Measurements from ENCODE around the gene HOXB4. TPM values are rescaled to one million over a fixed set of nuclear protein-coding genes. Genes with fewer than 3 reads are reported as not detected.

Gene HOXB4
- total RNA-seq, 4 donors from 2014 or later: 0.98 to 2.8 (median 2.0) TPM

DNA sequence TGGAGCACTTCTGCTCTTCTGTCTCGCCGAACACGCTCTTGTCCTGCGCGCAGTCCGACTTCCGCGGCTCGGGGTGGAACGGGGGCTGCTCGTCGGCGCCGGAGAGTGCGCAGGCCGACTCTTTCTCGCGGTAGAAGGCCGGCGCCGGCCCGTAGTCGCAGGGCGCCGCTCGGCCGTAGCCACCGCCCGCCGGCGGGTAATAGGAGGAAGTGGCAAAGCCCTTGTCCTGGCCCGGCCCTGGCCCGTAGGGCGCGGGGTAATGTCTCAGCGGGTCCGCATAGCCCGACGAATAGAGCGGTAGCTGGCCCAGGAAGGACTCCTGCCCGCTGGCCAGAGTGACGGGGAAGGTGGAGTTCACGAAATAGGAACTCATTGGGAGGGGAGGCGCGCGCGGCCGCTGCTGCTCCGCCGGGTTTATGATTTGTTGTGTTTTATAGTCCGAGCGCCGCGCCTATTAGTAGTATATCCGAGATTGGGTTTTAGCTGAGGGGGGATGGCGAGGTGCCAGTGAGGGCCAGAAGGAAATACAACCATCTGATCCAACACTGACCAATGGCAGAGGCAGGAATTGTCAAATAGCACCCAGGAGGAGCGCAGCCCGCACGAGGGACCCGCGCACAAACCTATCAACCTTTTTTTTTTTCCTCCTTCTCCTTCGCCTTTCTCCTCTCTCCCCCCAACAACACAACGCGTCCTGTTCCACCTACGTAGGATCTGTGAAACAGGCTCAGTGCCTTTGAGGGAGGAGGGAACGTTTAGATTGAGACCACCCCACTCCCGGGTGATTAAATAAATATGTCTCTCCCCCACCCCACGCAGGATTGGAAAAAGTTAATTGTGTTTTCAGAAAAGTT, 19.9 kb upstream of the HOXB4 start:
- TF ChIP-seq, protein P1, sequence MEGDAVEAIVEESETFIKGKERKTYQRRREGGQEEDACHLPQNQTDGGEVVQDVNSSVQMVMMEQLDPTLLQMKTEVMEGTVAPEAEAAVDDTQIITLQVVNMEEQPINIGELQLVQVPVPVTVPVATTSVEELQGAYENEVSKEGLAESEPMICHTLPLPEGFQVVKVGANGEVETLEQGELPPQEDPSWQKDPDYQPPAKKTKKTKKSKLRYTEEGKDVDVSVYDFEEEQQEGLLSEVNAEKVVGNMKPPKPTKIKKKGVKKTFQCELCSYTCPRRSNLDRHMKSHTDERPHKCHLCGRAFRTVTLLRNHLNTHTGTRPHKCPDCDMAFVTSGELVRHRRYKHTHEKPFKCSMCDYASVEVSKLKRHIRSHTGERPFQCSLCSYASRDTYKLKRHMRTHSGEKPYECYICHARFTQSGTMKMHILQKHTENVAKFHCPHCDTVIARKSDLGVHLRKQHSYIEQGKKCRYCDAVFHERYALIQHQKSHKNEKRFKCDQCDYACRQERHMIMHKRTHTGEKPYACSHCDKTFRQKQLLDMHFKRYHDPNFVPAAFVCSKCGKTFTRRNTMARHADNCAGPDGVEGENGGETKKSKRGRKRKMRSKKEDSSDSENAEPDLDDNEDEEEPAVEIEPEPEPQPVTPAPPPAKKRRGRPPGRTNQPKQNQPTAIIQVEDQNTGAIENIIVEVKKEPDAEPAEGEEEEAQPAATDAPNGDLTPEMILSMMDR (IDR thresholded peaks at IDR 0.05; ENCODE audit: low read depth): no peak

DNA sequence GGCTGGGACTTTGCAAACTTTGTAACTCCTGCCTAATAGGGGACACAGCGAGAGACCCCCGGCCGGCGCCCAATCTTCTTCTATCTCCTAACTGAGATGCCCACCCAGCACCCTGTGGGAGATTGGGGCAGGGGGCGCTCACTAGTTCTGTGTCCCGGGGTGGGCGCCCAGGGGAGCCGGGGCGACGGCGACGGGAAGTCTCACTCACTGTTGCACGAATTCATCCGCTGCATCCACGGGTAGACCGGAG, 19.3 kb upstream of the HOXB4 start:
- TF ChIP-seq, protein P1 (IDR thresholded peaks at IDR 0.05; ENCODE audit: low read depth): no peak

DNA sequence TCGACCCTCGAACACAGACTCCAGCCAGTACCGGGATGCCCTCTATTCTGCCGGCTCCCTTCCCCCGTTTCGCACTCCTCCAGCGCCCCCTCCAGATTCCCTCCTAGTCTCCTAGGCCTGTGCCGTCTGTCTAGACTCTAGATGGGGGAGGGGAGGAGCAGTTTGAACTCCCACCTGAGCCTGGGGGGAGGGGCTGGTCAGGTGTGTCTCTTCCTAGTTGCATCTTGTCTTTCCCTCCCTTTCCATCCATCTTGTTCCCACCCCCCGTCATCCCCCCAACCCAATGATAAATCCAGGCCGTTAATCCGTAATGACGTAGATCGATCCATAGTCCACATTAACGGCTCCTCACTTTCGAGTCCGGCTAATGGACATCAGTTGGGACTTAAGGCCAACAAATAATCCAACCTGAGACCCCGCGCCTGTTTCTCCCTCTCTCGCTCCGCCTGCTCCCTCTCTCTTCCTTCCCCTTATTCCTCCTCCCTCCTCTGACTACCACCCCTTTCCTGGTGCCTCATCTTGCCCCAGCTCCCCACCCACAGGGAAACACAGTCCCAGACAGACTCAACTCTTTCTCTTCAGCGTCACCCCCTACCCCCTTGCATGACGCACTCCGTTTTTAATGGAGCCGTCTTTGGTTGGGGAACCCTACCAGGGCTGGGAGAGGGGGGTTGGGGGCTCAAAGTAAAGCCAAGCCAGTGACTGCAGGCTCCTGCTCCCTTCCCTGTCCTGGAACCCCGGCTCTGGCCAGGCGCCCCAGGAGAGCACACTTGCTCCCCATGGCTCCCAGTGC, 18.8 kb upstream of the HOXB4 start:
- TF ChIP-seq, protein P1 (IDR thresholded peaks at IDR 0.05; ENCODE audit: low read depth): no peak

DNA sequence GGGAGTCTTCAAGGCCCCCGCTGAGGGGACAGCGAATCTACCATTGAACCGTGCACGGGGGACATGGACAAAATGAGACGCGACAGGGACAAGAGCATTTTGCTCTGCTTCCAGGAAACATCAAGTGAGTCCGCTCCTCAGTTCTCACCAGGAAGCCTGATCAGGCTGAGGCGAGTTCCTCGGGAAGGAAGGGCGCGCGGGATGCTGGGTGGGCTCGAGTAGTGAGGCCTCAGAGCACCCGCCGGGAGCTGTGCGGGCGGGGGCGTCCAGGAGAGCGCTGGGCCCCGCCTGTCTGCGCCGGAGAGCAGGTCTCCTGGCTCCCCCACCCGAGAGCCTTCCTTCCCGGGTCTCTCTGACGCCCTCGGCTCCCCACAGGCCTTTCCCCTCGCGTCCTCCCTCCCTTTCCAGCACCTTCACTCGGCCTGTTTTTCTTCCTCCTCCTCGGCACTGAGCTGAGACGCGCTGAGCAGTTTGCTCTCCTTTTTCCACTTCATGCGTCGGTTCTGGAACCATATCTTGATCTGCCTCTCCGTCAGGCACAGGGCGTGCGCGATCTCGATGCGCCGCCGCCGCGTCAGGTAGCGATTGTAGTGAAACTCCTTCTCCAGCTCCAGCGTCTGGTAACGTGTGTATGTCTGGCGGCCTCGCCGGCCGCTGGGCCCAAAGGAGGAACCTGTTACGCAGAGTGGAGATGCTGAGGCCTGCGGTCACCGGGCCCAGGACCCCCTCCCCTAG, 18.0 kb upstream of the HOXB4 start:
- TF ChIP-seq, protein P1 (IDR thresholded peaks at IDR 0.05; ENCODE audit: low read depth): no peak

DNA sequence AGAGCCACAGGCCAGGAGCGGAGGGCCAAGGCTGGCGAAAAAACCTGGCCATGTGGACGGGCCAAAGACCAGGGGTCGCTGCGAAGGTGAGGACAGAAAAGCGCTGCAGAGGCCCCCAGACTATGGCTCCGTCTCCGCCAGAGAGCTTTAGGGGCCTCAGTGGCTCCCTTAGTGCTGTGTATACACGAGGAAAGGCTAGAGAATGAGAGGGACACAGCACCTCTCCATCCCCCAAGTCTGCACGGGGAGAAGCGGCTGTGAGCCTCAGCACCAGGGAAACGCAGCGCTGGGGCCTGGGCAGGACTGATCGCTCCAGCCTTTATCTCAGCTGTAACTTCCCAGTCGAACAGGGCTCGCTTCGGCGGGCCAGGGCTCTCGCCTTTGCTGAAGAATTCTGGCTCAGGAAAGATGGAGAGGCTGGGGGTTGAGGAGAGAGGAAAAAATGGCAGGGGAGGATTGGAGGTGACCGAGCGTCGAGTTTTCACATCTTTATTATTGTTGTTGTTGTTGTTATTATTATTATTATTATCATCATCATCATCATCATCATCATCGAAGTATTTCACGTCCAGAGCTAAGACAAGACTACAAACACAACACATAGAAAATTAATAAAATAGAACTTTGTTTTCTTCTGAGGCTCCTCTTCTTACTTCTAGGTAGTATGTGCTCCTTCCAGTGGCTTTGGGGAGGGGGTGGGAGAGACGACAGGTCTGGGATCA, 17.3 kb upstream of the HOXB4 start:
- TF ChIP-seq, protein P1 (IDR thresholded peaks at IDR 0.05; ENCODE audit: low read depth): no peak

DNA sequence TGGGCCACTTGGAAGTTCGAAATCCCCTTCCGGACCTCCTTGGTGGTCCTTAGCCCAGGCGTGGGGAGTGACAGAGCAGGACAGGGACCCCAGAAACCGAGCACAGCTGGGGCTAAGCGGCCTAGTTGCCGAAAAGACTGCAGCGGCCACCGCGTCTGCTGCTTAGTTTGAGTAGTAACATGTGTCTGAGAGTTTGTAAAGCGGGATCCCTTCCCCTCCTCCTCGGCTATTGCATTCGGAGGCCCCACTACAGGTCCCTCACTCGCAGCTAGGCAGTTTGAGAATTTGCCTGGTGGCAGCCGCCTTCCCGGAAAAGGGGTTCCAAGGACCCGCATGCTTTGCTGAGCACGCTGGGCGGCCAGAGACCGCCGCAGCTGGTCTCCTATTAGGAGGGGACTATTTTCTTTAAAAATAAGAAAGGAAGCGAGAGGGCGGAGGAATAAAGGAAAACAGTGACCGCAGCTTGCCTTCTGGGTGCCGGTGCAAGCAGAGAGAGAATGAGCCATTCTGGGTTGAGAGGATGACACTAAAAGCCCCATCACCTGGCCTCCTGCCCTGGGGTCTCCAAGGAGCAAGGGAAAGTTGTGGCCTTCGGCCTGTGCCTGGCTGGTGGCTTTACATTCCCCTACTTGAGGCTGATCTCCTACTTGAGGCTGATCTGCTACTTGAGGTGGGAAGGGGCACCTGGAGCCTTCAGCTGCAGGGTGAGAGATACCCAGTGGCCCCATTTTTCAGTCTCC, 16.6 kb upstream of the HOXB4 start:
- TF ChIP-seq, protein P1 (IDR thresholded peaks at IDR 0.05; ENCODE audit: low read depth): no peak
